NCI-H460 (cell line): ENCODE measurements around the gene CCL23. TPM values are rescaled to one million over a fixed set of nuclear protein-coding genes. Genes with fewer than 3 reads are reported as not detected.
A peak's percentile ranks its signal among the peaks of the same experiment; 100 is the strongest.

Experiments used
- DNase-seq: peaks from one replicate; pipeline ENCODE4 v3.0.0-alpha.2; 2016; ENCODE audit warnings: low read depth; ENCODE audit errors: extremely low read depth
- total RNA-seq: library from RNA; depleted of rRNA; stranded (reverse); fragments of >200 nt; shearing (Covaris generic); gene quantifications from 2 replicates; pipeline ENCODE4 v1.2.3, GENCODE V29; 2014; rRNA removed

The CCL23 gene
- total RNA-seq, 1 experiment from 2014 or later: not detected

- DNase-seq: no peak
Observed at GRCh38 chr17:35972945-35973332, 44.8 kb downstream of the CCL23 start.

GRCh38 chr17:35972535-35972934 is 45.2 kb downstream of the CCL23 start:
- DNase-seq: no peak

- no peak for DNase-seq
Observed at GRCh38 chr17:35972066-35972465, 45.7 kb downstream of the CCL23 start.

GRCh38 chr17:35969558-35970380 is 48.0 kb downstream of the CCL23 start:
- DNase-seq: peak; percentile 73

- no peak for DNase-seq
Observed at GRCh38 chr17:35968520-35969054, 49.2 kb downstream of the CCL23 start.

GRCh38 chr17:35965272-35965671 is 52.5 kb downstream of the CCL23 start:
- DNase-seq: no peak

GRCh38 chr17:35963663-35964062 is 54.1 kb downstream of the CCL23 start:
- no peak for DNase-seq

Other genes with a start within 250 kb of the CCL23 start
- gene MMP28, start 222.3 kb downstream of the CCL23 start, total RNA-seq: 0.12 TPM in 1 of 2 replicates, not detected in the other
- 41.0 and 48.8 TPM in 2 replicates for gene TAF15, start 208.5 kb downstream of the CCL23 start, total RNA-seq
- gene HEATR9, start 149.1 kb downstream of the CCL23 start, total RNA-seq: not detected in 2 replicates
- gene CCL5, start 137.6 kb downstream of the CCL23 start, total RNA-seq: not detected in 2 replicates
- gene RDM1, start 87.2 kb downstream of the CCL23 start, total RNA-seq: 3.2 and 5.2 TPM in 2 replicates
- gene LYZL6, start 74.3 kb downstream of the CCL23 start, total RNA-seq: not detected in 2 replicates
- not detected in 2 replicates for gene CCL16, start 36.5 kb downstream of the CCL23 start, total RNA-seq
- not detected in 2 replicates for gene CCL14, start 31.2 kb downstream of the CCL23 start, total RNA-seq
- gene CCL15, start 16.4 kb downstream of the CCL23 start, total RNA-seq: not detected in 2 replicates
- not detected in 2 replicates for gene CCL18, start 46.3 kb upstream of the CCL23 start, total RNA-seq
- not detected in 2 replicates for gene CCL3, start 72.2 kb upstream of the CCL23 start, total RNA-seq
- not detected in 2 replicates for gene CCL4, start 85.9 kb upstream of the CCL23 start, total RNA-seq
- 0.58 and 0.97 TPM in 2 replicates for gene TBC1D3B, start 158.7 kb upstream of the CCL23 start, total RNA-seq
- gene CCL3L1, start 178.8 kb upstream of the CCL23 start, total RNA-seq: not detected in 2 replicates
- gene CCL4L2, start 193.1 kb upstream of the CCL23 start, total RNA-seq: not detected in 2 replicates
- gene TBC1D3I, start 246.6 kb upstream of the CCL23 start, total RNA-seq: not detected in 2 replicates